ENCODE measurements around the gene ZNF710. TPM values are rescaled to one million over a fixed set of nuclear protein-coding genes. Genes with fewer than 3 reads are reported as not detected.

Gene ZNF710
- total RNA-seq, 1 donor from 2014 or later = 23.1 TPM

DNA sequence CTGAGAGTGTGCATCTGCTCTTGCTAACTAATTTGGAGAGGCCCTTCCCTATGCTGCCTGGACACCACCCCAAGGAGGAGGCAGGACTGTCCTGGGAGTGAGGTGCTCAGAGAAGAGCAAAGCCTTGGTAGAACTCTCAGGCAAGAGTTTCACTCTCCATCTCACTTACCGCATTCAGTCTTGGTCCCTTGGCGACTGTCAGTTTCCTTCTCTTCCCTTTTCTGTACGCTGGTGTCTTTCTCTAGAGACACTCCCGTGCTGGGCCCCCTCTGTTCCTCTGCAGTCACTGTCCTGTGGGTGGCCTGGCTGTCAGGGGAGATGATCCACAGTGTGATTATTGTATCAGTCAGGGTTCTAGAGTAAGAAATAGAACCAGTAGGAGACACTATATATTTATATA lies 57.2 kb downstream of the ZNF710 start:
- DNase-seq (ENCODE audit: extremely low spot score in 2 of 2) = no peak
- H3K27me3 ChIP-seq = no peaks in the 10 kb centered on the region
- intact Hi-C loops (cut with DNase I) = no loop called here
- H3K27ac ChIP-seq = no peak overlapping the region
- no peak for TF ChIP-seq POLR2AphosphoS5 (IDR thresholded peaks at IDR 0.05; ENCODE audit: insufficient read depth in 1 of 2, low read depth in 1 of 2)
- TF ChIP-seq POLR2A (IDR thresholded peaks at IDR 0.05) = no peak
- TF ChIP-seq, protein P1, sequence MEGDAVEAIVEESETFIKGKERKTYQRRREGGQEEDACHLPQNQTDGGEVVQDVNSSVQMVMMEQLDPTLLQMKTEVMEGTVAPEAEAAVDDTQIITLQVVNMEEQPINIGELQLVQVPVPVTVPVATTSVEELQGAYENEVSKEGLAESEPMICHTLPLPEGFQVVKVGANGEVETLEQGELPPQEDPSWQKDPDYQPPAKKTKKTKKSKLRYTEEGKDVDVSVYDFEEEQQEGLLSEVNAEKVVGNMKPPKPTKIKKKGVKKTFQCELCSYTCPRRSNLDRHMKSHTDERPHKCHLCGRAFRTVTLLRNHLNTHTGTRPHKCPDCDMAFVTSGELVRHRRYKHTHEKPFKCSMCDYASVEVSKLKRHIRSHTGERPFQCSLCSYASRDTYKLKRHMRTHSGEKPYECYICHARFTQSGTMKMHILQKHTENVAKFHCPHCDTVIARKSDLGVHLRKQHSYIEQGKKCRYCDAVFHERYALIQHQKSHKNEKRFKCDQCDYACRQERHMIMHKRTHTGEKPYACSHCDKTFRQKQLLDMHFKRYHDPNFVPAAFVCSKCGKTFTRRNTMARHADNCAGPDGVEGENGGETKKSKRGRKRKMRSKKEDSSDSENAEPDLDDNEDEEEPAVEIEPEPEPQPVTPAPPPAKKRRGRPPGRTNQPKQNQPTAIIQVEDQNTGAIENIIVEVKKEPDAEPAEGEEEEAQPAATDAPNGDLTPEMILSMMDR (IDR thresholded peaks at IDR 0.05) = no peak
- H3K36me3 ChIP-seq = no peaks in the 10 kb centered on the region
- H3K9me3 ChIP-seq = no peaks in the 10 kb centered on the region
- peaks cover 43% of the 10 kb centered on the region for H3K4me1 ChIP-seq
- H3K4me3 ChIP-seq = no peak overlapping the region

DNA sequence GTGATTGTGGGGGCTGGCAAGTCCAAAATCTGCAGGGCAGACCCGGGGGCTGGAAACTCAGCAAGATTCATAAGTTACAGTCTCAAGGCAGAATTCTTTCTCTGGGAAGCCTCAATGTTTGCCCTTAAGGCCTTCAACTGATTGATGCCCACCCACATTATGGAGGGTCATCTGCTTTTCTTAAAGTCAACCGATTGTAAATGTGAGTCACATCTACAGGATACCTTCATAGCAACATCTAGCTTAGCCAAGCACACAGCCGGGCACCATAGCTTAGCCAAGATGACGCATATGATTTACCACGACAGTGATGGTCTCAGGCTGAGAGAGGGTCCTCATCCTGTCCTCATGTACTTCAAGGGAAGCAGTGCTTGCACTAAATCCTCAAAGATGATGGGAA lies 57.7 kb downstream of the ZNF710 start:
- Histone ChIP-seq H3K27ac (peak overlapping the region; percentile 73), H3K4me3 (no peak overlapping the region), H3K9me3 (no peaks in the 10 kb centered on the region), H3K4me1 (peaks cover 46% of the 10 kb centered on the region), H3K36me3 (no peaks in the 10 kb centered on the region), H3K27me3 (no peaks in the 10 kb centered on the region)
- no peak for TF ChIP-seq POLR2A (IDR thresholded peaks at IDR 0.05)
- no peak for TF ChIP-seq POLR2AphosphoS5 (IDR thresholded peaks at IDR 0.05; ENCODE audit: insufficient read depth in 1 of 2, low read depth in 1 of 2)
- TF ChIP-seq, protein P1 (IDR thresholded peaks at IDR 0.05) = no peak
- intact Hi-C loops (cut with DNase I) = no loop called here
- no peak for DNase-seq (ENCODE audit: extremely low spot score in 2 of 2)

DNA sequence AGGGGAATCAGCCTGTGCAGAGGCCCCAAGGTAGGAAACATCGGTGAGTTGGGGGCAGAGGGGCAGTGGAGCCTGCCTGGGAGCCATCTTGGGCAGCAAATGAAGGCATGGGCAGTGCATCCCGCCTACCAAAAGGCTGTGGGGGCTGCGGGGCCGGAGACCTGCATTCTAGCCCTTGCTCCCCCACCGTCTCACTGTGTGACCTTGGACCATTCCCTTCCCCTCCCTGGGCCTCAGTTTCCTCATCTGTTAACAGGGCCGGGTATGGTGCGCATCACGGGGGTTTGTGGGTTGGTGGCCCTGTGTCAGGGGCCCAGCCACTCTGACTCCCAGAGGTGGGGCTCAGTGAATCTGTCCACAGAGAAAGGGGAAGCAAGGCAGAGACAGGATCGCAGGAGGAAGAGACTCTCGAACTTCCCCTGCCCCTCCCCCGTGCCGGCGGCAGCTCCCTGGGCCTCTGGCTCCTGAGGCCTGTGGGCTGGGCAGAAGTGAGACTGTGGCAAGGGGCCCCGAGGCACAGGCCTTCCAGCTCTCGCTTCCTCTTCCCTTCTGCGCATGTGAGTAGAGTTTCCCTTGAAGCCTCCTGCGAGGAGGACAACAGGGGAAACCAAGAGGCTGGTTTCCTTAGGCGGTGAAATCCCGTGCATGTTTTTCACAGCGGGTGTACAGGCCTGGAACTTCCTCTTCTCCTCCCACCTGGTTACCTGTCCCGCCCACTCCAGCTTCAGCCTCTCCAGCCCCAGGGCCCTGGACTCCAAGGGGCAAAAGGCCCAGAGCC lies 58.3 kb downstream of the ZNF710 start:
- Histone ChIP-seq H3K4me1 (peaks cover 50% of the 10 kb centered on the region), H3K4me3 (no peak overlapping the region), H3K27ac (peak overlapping the region; percentile 73), H3K27me3 (no peaks in the 10 kb centered on the region), H3K9me3 (no peaks in the 10 kb centered on the region), H3K36me3 (no peaks in the 10 kb centered on the region)
- TF ChIP-seq POLR2AphosphoS5 (IDR thresholded peaks at IDR 0.05; ENCODE audit: insufficient read depth in 1 of 2, low read depth in 1 of 2) = peak in 1 of 2 donors; percentile 64
- TF ChIP-seq, protein P1 (IDR thresholded peaks at IDR 0.05) = no peak
- intact Hi-C loops (cut with DNase I) = no loop called here
- DNase-seq (ENCODE audit: extremely low spot score in 2 of 2) = no peak

DNA sequence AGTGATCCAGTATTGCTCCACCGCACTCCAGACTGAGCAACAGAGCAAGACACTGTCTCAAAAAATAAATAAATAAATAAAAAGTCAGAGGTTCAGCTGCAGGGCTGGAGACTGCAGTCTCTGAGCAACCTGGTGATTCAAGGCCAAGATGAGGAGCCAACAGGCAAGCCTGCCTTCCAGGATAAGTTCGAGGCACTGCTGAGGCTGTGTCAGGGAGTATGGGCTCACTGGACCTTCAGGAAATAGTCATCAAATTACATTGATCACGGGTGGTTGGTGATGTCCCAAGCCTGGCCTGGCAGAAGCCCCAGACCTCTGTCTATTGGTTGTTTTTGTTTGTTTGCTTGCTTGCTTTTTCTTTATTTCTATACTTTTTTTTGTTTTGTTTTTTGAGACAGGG lies 59.7 kb downstream of the ZNF710 start:
- intact Hi-C loops (cut with DNase I) = loop anchor here (10.0 kb wide), 1 partner anchor 156 kb away; no protein-coding TSS in a partner anchor
- Histone ChIP-seq H3K4me3 (no peak overlapping the region), H3K36me3 (no peaks in the 10 kb centered on the region), H3K27ac (peak overlapping the region; percentile 73), H3K4me1 (peaks cover 63% of the 10 kb centered on the region), H3K27me3 (no peaks in the 10 kb centered on the region), H3K9me3 (no peaks in the 10 kb centered on the region)
- TF ChIP-seq POLR2A (IDR thresholded peaks at IDR 0.05) = no peak
- TF ChIP-seq, protein P1 (IDR thresholded peaks at IDR 0.05) = no peak
- no peak for DNase-seq (ENCODE audit: extremely low spot score in 2 of 2)

DNA sequence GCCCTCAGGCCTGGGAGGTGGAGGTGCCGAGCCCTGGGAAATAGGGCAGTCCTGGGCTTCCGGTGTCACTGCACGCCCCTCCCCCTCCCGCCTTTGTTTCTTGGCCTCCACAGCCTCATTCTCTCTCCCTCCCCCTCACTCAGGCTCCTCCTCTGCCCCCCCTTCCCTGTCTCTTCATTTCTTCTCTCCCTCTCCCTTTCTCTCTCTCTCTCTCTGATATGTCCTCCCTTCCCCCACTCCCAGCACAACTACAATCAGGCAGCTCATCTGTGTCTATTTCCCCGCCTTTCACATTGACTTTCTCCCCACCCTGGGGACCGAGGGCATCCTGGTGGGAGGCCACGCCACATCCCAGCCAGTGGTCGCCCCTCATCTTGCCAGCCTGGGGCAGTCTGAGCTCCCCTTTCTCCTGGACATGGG lies 60.9 kb downstream of the ZNF710 start:
- DNase-seq (ENCODE audit: extremely low spot score in 2 of 2) = no peak
- H3K4me1 ChIP-seq = peaks cover 63% of the 10 kb centered on the region
- H3K9me3 ChIP-seq = no peaks in the 10 kb centered on the region
- H3K27ac ChIP-seq = peak overlapping the region; percentile 73
- H3K4me3 ChIP-seq = no peak overlapping the region
- TF ChIP-seq POLR2AphosphoS5 (IDR thresholded peaks at IDR 0.05; ENCODE audit: insufficient read depth in 1 of 2, low read depth in 1 of 2) = no peak
- TF ChIP-seq POLR2A (IDR thresholded peaks at IDR 0.05) = no peak
- TF ChIP-seq, protein P1 (IDR thresholded peaks at IDR 0.05) = no peak
- H3K36me3 ChIP-seq = no peaks in the 10 kb centered on the region
- intact Hi-C loops (cut with DNase I) = loop anchor here (10.0 kb wide), 1 partner anchor 157 kb away; no protein-coding TSS in a partner anchor
- H3K27me3 ChIP-seq = no peaks in the 10 kb centered on the region
